Right ventricle myocardium superior (tissue), 1 donor: Measurements from ENCODE around the gene GALNT5. TPM values are rescaled to one million over a fixed set of nuclear protein-coding genes. Genes with fewer than 3 reads are reported as not detected.
"Not testable (repeated sequence)": the region's sequence is repeated elsewhere in the genome, so short reads cannot be mapped to it uniquely, and the experiment has no call there.

Experiments
- ATAC-seq: fragments of 200-7000 bp; cut with Tn5 transposase; one replicate; pipeline ENCODE4 v1.9.1; 2020; ENCODE audit warnings: mild to moderate bottlenecking; ENCODE audit not compliant: poor library complexity
- DNase-seq: peaks from one replicate; pipeline ENCODE4 v3.0.0-alpha.2; 2020
- intact Hi-C: fragments of 100-400 bp; cut with DNase I; formaldehyde crosslinking; loops from one replicate; pipeline ENCODE4 v1.11.2; 2022
- total RNA-seq: library from RNA; stranded (reverse); fragmentation: NEBNext Ultra II Directional; extraction: Animal tissue kit (Norgen Biotek cat#: 25700); gene quantifications from one replicate; pipeline ENCODE4 v1.2.1, GENCODE V29; 2021
- donor health status: DM: no; HTN: yes; CAD: no; lungs with severe emphysema.

GALNT5 gene
- total RNA-seq, 1 donor from 2014 or later = 0.16 TPM

DNA sequence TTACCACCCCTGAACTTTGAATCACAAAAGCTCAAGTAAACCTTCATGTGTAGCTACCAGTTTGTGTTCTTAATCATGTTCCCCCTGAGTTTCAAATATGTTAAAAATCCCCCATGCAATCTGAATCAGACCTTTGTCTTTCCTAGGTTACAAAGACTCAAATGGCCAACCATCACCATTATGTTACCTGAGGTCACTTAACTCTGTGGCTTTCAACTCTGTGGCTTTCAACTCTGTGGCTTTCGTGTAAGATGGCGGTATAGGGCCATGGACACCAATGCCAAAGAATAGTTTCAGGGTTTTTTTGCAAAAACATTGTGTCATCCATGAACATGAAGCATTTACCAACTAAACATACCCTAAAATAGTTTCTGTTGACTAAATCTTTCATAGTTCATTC is 61.4 kb downstream of the GALNT5 start:
- no peak for ATAC-seq
- no peak for DNase-seq
- intact Hi-C loops = no loop called here

DNA sequence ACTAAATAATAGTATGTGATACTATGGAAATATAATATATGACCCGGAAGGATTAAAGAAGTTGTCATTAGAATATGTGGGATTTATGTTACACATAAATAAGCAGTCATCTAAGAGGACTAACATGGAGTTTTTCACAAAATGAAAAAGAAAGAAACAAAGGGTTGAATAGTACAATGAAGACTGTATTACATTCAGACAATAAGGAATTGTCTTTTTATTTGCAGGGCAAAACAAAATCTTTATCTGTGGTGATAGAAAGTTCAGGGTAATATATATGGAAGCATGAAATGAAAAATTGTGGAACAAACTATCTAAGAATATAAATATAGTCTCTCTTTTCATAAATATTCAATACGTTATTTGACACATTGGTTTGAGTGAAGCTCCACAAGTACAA is 62.3 kb downstream of the GALNT5 start:
- ATAC-seq = no peak
- DNase-seq = no peak

DNA sequence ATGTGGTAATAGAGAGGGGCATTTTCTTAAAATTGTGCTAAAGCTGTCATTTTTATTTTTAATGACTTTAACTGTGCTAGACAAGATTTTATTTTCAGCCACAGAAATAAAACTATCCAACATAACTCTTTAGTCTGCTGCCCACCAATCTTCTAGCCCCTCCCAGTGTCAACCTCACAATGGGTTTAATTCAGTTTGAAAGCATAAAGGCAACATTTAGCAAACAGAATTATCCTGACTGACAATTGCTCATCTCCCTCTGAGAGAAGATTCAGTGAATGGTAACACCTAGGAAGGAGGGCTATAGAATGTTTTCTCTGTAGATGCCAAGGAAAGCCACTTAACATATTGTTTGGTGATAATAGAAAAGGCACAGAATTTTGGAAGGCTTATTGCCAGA is 62.9 kb downstream of the GALNT5 start:
- DNase-seq (no peak), ATAC-seq (no peak)
- intact Hi-C loops = no loop called here

More for the DNA sequence above, 62.3 kb downstream of the GALNT5 start:
- intact Hi-C loops = no loop called here

DNA sequence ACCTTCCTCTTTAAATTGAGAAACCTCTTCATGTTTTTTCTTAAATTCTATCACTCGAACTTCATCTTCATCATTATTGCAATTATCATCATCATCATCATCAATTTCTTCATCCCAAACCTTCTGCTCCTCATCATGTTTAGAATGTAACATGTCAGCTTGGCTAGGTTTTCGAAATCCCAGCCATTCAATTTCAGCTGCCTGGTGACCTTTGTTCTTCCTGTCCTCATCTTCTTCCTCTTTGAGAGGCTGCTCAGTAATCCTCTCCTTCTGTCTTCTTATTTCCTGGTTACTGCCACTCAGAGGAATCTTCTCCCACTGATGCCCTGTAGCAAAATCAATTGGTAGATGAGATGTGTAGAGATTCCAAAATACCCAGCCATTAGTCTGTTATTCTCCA is 64.0 kb downstream of the GALNT5 start:
- ATAC-seq = no peak
- intact Hi-C loops = no loop called here

DNA sequence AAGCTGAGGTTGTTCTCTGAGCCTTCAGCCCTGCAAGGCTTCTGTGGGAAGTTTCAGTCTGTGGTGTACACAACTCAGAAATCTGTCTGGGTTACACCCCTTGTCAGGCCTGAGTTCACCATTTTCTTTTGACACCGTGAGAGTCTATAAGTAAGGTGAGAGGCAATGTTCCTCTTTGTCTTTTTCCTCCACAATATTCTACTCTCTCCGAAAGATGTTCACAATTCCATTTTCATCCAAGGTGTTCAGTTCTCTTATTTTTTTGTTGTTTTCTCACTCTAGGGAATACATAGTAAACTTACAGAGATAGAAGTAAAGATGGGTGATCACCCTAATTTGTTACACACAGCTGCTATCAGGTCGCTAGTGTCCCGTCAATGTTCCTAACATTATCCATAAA is 64.9 kb downstream of the GALNT5 start:
- ATAC-seq (no peak), DNase-seq (no peak)
- intact Hi-C loops = no loop called here

More for the DNA sequence above, 64.0 kb downstream of the GALNT5 start:
- no peak for DNase-seq

DNA sequence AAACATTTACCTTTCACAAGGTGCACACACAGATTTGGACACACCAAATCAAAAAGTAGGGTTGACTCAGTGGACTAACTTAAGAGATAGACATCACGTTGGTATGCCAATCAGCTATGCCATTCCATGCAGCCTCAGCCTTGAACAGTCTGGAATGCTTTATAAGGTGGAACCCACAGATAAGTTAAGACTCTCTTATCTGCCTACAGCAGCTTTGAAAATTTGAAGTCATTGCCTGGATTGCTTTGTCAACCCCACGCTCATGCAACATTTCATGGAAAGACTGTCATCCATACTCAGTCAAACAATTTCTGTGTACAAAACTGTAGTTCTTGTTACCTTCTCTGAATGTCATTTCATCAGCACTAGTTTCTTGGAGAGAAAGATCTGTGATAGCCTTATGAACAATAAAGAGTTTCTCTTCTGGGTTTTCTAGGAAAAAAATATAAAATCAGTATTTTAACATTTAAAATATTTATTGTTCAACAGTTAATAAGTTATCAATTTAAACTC is 66.9 kb downstream of the GALNT5 start:
- no peak for ATAC-seq
- intact Hi-C loops = no loop called here
- DNase-seq = no peak

DNA sequence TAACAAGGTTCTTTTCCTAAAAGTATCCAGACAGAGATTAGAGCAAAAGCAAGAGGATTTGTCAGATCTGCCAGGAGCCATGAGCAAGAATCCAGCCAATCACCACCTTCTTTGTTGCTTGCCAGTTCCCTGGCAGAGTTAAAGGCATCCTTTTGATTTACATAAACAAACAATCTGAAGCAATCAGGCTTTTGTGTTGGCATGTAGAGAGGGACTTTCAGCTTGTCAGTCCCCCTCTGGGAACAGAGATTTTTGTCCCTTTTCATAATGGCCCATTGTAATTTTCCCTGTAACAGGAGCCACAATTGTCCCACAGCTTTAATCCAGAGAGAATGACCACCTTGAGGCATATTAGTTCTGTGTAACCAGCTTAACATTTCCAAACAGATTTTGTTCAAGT is 68.3 kb downstream of the GALNT5 start, which contains the start of gene ERMN:
TSS of gene ERMN (minus strand) at position 39 of the 400 bp plus-strand sequence. CDS start 182 bp downstream, outside the sequence.
- intact Hi-C loops = no loop called here
- DNase-seq = no peak
- no peak for ATAC-seq

DNA sequence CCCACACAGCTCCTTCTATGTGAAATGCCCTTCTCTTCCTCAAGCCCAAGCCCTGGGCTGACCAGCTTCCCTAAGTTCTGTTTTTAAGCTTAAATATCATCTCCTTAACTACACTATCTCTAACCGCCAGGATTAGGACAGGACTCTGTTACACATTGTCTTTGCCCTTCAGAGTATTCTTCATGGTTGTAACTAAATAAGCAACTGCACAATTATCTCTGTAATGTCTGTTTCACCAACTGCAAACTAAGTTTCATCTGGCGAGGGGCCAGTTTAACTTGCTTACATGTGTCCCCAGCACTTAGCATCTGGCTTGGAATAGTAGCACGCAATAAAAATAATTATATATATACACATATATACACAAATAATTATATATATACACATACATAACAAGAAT is 69.2 kb downstream of the GALNT5 start:
- ATAC-seq = peak; percentile 39
- intact Hi-C loops = no loop called here
- DNase-seq = no peak

DNA sequence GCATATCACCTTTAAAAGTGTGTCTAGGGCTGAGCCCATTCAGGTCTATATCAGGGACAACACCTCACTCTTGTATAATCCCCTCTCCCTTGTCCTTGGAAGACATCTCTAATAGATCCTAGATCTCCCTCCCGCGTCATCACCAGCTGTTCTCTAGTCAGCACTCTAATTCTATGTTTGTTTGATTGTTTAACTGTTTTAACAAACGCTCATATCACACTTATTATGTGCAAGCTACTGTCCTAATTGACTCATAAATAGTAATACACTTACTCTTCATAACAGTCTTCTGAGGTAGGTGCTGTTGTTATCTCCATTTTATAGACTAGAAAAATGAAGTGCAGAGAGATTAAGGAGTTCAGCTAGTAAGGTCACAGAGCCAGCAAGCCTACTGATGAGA is 69.7 kb downstream of the GALNT5 start:
- intact Hi-C loops = no loop called here
- DNase-seq (no peak), ATAC-seq (no peak)

DNA sequence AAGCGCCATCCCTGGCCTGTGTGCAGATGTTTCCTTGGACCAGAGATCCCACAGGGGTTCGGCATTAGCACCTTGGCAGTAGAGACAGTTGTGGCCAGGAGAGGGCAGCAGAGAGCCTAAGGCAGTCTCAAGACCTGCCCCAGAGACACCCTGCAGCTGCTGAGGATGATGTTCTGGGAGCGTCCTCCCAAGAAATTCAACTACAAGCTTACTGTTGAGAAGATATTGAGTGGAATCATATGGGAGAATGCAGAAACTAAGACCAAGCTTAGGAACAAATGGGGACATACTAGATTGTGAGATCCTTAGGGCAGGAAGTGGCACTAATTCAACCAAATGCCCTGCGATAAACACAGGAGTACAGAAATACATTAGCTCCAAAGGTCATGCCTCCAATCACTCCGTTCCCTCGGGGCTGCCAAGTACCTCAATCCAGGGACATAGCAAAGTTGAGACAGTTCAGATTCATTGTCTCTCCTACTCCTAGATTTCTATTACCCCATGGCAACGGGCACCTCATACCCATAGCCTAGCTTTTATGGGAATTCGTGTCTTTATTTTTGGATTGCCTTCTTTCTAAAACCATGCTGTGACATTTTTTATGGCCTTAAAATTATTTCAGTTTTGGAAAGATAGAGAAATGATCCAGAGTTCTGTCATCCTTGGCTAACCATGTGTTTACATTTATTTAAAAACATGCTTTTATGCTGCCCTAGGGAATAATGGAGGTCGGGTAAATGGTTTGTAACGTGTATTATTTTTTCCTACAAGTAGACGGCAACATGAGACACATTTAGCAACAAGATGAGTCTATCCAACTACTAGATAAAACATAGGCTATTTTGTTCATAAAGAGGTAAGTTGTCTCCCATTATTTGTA is 70.4 kb downstream of the GALNT5 start:
- ATAC-seq = peak; percentile 96
- DNase-seq = peak; percentile 88
- intact Hi-C loops = no loop called here

DNA sequence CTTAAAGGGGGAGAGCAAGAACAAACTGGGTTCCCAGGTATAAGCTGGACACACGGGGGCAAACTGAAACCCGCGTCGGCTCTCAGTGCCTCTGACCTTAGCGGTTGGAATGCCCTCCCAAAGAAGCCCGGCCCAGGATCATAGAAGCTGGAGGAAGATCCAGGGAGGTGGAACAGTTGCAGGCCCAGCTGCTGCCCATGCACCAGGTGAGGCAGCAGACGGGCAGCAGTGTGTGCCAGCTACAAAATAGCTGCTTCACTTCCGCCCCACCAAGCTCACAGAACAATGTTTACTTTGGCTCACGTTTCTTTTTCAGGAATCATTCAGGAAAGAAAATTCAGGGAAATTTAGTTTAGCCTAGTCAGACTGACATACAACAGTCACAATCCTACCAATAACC is 72.0 kb downstream of the GALNT5 start:
- DNase-seq (no peak), ATAC-seq (no peak)
- intact Hi-C loops = no loop called here

DNA sequence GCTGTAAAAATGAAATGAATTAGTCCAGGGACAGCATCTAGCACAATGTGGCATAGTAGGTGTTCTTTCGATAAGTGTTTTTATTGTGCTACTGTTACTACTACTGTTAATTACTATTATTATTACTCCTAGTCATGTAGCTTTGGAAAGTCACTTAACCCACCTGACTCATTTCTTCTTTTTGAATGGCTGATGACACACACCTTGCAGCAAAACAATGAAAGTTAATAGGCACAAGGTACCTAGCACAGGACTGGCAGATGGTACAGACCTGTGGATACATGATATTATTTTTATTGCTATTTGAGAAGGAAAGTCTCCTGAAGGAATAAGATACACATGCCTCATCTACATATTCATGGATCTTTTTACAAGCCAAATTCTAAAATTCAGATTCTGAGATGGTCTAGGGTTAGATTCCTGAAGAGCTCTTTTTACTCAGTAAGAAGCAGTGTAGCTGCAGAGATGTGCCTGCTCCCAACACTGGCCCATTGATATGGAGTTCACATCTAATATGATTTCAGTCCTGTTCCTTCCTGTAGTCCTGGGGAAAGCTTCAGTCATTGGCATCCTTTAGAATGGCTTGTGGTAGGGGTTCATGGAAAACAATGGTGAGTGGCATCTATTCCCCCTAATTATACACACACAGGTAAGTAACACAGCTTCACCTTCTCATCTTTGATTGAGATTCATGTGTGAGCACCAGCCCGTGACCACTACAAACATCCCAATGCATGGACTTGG is 76.0 kb downstream of the GALNT5 start:
- ATAC-seq = no peak
- DNase-seq = no peak
- intact Hi-C loops = no loop called here

DNA sequence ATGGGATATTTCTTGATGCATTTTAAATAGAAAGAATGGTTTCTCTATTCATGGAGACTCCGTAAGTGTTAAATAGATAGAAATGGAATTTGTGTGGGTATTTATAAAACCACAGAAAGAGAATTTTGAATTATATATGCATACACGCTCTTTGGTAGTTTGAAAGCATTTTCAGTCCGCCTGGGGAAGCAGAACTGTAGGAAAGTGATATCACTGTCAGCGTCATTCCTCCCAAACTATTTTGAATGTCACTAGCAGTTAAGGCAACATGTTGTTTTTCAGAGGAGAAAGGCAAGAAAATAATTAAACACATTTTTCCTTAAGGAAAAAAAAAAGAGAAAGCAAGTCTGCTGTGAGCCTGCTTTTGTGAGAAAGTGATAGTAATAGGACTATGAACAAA is 76.8 kb downstream of the GALNT5 start:
- ATAC-seq (no peak), DNase-seq (no peak)
- intact Hi-C loops = no loop called here

DNA sequence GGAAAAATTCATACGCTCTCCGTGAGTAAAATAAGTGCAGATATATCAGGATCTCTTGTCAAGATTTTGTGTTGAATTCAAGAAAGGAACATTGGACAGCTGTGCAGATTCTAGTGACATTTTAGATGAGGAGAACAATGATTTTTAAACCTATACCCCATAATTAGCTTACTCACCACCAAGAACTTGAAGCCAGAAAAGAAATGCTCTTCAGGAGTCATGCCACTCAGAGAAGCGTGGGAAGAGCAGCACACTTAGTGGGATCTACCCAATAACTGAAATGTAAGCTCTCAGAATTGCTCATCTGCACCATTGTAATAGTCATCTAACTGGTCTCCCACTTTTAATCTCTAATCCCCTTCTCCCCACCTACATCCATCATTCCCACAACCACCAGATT is 77.3 kb downstream of the GALNT5 start:
- ATAC-seq (no peak), DNase-seq (no peak)
- intact Hi-C loops = no loop called here

DNA sequence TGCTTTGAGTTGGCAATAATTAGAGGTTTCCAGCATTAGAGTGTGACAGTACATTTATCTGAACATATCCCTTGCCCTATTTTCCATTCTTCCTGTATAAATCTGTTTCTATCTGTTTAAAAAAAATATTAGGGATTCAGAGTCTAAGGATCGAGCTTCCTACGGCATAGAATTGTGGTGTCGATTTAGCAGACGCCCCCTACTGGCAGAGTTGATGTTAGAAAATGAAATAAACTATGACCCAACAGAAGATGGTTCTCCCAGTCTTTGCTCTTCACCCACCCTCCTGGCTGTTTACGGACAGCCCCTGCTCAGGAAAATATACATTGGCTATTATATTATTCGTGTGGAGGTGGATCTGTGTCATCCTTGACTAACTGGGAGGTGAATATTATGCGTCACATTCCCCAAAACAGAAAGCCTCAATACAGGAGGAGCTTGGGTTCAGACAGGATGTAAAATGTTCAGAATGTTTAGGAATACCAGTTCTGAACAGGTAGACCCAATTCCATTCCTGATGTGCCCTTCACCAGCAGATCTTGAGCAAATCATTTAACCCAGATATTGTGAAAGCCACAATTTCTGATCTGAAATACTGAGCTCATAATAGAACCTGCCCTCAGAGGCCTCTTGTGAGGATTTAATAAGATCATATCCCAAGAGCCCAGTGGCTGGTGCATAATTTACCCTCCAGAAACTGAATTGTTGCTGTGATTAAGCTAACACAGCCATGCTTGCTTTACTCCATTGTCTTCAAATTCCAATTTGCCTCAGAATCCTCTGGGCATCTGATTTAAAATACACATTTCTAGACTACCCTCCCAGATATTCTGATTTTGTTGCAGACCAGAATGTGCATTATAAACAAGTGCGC is 78.9 kb downstream of the GALNT5 start:
- DNase-seq = no peak
- ATAC-seq = peak; percentile 76
- intact Hi-C loops = no loop called here

DNA sequence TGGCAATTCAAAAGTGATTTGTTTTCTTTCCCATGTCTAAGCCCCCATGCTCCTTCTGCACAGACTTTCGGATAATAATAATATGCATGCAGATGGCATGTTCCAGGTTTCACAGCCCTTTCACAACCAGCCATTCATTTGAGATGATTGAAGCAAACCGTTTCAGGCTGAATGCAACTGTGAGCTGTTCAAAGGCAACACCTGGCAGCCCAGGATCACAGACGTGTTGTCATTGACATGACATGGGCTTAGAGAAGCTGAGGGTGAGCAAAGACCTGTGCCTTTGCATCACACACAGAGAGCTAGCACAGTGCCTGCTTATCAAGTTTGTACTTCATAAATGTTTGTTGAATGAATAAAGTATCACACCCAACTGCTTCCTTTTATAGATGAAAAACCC is 80.5 kb downstream of the GALNT5 start:
- DNase-seq (no peak), ATAC-seq (no peak)
- intact Hi-C loops = no loop called here

DNA sequence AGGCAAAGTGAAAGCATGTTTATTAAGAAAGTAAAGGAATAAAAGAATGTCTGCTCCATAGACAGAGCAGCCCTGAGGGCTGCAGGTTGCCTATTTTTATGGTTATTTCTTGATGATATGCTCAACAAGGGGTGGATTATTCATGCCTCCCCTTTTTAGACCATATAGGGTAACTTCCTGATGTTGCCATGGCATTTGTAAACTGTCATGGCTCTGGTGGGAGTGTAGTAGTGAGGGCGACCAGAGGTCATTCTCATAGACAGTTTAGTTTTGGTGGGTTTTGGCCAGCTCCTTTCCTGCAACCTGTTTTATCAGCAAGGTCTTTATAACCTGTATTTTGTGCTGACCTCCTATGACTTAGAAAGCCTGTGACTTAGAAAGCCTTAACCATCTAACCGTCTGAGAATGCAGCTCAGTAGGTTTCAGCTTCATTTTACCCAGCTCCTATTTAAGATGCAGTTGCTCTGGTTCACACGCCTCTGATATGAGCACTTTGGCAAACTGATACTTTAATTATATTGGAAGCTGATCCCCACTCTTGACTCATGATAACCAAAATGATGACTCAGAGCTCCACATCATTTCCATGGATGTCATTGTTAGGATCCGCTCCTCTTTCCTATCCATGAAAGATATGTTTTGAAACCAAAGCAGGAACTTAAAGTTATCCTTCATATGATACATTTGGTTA is 82.6 kb downstream of the GALNT5 start:
- no peak for ATAC-seq
- intact Hi-C loops = no loop called here
- DNase-seq = no peak

DNA sequence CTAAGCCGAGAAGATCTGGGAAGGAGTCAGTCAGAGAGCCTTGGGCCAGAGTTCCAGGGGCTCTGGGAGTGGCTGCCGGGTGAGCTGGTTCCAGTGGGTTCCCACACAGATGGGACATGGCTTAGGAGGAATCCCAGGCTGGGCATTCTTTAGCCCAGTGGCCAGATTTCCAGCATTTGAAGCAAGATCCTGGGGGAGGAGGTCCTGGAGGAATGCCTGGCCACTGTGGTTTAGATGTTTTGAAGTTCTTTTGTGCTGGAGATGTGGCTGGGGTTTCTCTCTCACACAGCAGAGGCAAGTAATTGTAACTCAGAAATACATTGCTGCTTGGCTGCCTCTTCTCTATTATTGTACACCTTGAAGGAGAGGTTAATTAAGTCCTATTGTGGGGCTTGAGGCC is 83.9 kb downstream of the GALNT5 start:
- intact Hi-C loops, ATAC-seq, DNase-seq: not testable (repeated sequence)
